Measurements from ENCODE around the gene TNNI2.
"Not testable (repeated sequence)": the region's sequence is repeated elsewhere in the genome, so short reads cannot be mapped to it uniquely, and the experiment has no call there.

Gene TNNI2

GRCh38 chr11:1875851-1876301 lies 37.1 kb downstream of the TNNI2 start:
- DNase-seq: not testable (repeated sequence)

- no peak for DNase-seq
Observed at GRCh38 chr11:1876361-1877063, 37.7 kb downstream of the TNNI2 start.

- DNase-seq: peak in 2 of 3 experiments; percentile 32 to 52
Observed at GRCh38 chr11:1877211-1878136, 38.7 kb downstream of the TNNI2 start.

- no peak for DNase-seq
Observed at GRCh38 chr11:1878137-1879031, 39.6 kb downstream of the TNNI2 start.

- no peak for DNase-seq
Observed at GRCh38 chr11:1879342-1879940, 40.7 kb downstream of the TNNI2 start.

GRCh38 chr11:1879941-1880720 lies 41.4 kb downstream of the TNNI2 start:
- no peak for DNase-seq

- DNase-seq: no peak
Observed at GRCh38 chr11:1880746-1881441, 42.1 kb downstream of the TNNI2 start.

GRCh38 chr11:1881442-1882264 lies 42.9 kb downstream of the TNNI2 start:
- no peak for DNase-seq

GRCh38 chr11:1882265-1883238 lies 43.8 kb downstream of the TNNI2 start:
- peak; percentile 41 to 79 (median 71) for DNase-seq

- no peak for DNase-seq
Observed at GRCh38 chr11:1883346-1884302, 44.8 kb downstream of the TNNI2 start.

- no peak for DNase-seq
Observed at GRCh38 chr11:1884303-1884700, 45.5 kb downstream of the TNNI2 start.

GRCh38 chr11:1886551-1886950 lies 47.8 kb downstream of the TNNI2 start:
- not testable (repeated sequence) for DNase-seq

GRCh38 chr11:1887451-1888346 lies 48.9 kb downstream of the TNNI2 start:
- no peak for DNase-seq

- DNase-seq: no peak
Observed at GRCh38 chr11:1888347-1888753, 49.6 kb downstream of the TNNI2 start.

GRCh38 chr11:1888811-1889210 lies 50.0 kb downstream of the TNNI2 start:
- no peak for DNase-seq

- no peak for DNase-seq
Observed at GRCh38 chr11:1889224-1889930, 50.6 kb downstream of the TNNI2 start.
